AG04449 (cell line): ENCODE data around the gene GALNT14.

Experiments
- CTCF ChIA-PET: fragments of 350-600 bp; formaldehyde crosslinking; extraction: SDS; loops from one replicate; lab custom pipeline; 2021; ENCODE audit warnings: antibody characterized with exemption; lab: Yijun Ruan, JAX
- POLR2A ChIA-PET: fragments of 400-600, 350-600 bp; formaldehyde crosslinking; extraction: SDS; loops from one replicate; lab custom pipeline; 2020; ENCODE audit warnings: antibody characterized with exemption, inconsistent platforms; lab: Yijun Ruan, JAX
- DNase-seq: peaks from one replicate; pipeline ENCODE4 v3.0.0-alpha.2; 2010; ENCODE audit warnings: low read depth, low spot score
- H3K4me3 ChIP-seq: 2 replicates; pipeline ENCODE4 v1.5.1; 2011; ENCODE audit warnings: low read depth, mild to moderate bottlenecking, control low read depth, low read length
- TF ChIP-seq, protein P1 (sequence below): IDR thresholded peaks from one replicate; pipeline ENCODE4 v1.5.1; 2011; ENCODE audit warnings: mild to moderate bottlenecking, moderate library complexity, low read length, control low read depth, inconsistent platforms; ENCODE audit not compliant: insufficient read depth; ENCODE audit errors: missing control alignments

The GALNT14 gene

DNA sequence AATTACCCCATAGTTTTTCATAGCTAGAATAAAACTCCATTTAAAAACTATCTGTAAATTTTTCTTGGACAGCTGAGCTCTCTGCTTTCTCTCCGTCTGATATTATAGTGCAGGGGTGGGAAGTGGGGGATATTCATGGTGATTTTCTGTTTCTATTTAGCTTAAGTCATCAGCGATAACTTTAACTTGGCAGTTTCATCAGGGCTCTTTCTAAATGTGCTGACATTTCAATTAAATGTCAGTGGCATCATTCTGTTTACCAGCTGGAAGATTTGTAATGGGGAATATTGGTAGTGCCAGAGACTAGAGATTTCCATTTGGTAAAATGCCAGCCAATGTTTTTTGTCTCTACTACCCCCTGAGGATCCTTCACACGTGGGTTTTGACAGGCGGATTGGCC is 277.5 kb downstream of the GALNT14 start:
- ChIA-PET POLR2A (no interaction called here), CTCF (interaction anchor here (1.4 to 7.1 kb wide), 7 partner anchors 13 to 695 kb away, joined by 3 to 78 read pairs (median 14); no protein-coding TSS in a partner anchor)
- no peak overlapping the region for H3K4me3 ChIP-seq
- DNase-seq, result no peak
- TF ChIP-seq, protein P1, sequence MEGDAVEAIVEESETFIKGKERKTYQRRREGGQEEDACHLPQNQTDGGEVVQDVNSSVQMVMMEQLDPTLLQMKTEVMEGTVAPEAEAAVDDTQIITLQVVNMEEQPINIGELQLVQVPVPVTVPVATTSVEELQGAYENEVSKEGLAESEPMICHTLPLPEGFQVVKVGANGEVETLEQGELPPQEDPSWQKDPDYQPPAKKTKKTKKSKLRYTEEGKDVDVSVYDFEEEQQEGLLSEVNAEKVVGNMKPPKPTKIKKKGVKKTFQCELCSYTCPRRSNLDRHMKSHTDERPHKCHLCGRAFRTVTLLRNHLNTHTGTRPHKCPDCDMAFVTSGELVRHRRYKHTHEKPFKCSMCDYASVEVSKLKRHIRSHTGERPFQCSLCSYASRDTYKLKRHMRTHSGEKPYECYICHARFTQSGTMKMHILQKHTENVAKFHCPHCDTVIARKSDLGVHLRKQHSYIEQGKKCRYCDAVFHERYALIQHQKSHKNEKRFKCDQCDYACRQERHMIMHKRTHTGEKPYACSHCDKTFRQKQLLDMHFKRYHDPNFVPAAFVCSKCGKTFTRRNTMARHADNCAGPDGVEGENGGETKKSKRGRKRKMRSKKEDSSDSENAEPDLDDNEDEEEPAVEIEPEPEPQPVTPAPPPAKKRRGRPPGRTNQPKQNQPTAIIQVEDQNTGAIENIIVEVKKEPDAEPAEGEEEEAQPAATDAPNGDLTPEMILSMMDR, result no peak
